CD14-positive monocyte (primary cell): ENCODE data around the gene CASD1. TPM values are rescaled to one million over a fixed set of nuclear protein-coding genes. Genes with fewer than 3 reads are reported as not detected.

Source experiments
- DNase-seq, 3 donors: peaks; one replicate each; pipeline ENCODE4 v3.0.0-alpha.2; 2011 to 2022
- H2AFZ ChIP-seq: 2 replicates; pipeline ENCODE4 v1.6.0; 2012; ENCODE audit warnings: mild to moderate bottlenecking, low read depth, low read length, inconsistent platforms; ENCODE audit not compliant: insufficient read depth, poor library complexity, severe bottlenecking
- H3K27ac ChIP-seq, 2 donors: 1 replicate in 1 of 2; 2 replicates in 1 of 2; pipeline ENCODE4 v1.5.1; 2012 to 2013; ENCODE audit warnings: low read length in 2 of 2, control low read depth in 1 of 2, inconsistent platforms in 1 of 2, low read depth in 1 of 2, mild to moderate bottlenecking in 1 of 2
- H3K27me3 ChIP-seq, 2 donors: one replicate each; pipeline versions ENCODE4 v1.6.0 to v1.6.1; 2011 to 2013; ENCODE audit warnings: low read length in 2 of 2; ENCODE audit not compliant: control insufficient read depth in 2 of 2, insufficient read depth in 2 of 2
- H3K36me3 ChIP-seq, 2 donors: replicated peaks in 1 of 2; 1 replicate in 1 of 2; 2 replicates in 1 of 2; pipeline versions ENCODE4 v1.5.1 to v1.6.1; 2012 to 2013; ENCODE audit warnings: low read length in 2 of 2, control low read depth in 1 of 2, inconsistent platforms in 1 of 2, mild to moderate bottlenecking in 1 of 2; ENCODE audit not compliant: insufficient read depth in 2 of 2, control insufficient read depth in 1 of 2
- H3K4me1 ChIP-seq, 2 donors: 1 replicate in 1 of 2; 2 replicates in 1 of 2; pipeline versions ENCODE4 v1.5.1 to v1.6.1; 2012 to 2013; ENCODE audit warnings: low read length in 2 of 2, control low read depth in 1 of 2, inconsistent platforms in 1 of 2, mild to moderate bottlenecking in 1 of 2, moderate library complexity in 1 of 2; ENCODE audit not compliant: insufficient read depth in 2 of 2, control insufficient read depth in 1 of 2
- H3K4me2 ChIP-seq: replicated peaks from 2 replicates; pipeline ENCODE3; 2012; ENCODE audit warnings: low read length, moderate library complexity, mild to moderate bottlenecking; ENCODE audit not compliant: poor library complexity, severe bottlenecking; ENCODE audit errors: extremely low read depth
- H3K4me3 ChIP-seq, 3 experiments: fragments of 200-600 bp in 1 of 3; sonication (generic) in 1 of 3; replicated peaks in 1 of 3; 1 replicate in 2 of 3; 2 replicates in 1 of 3; pipeline ENCODE4 v1.5.1; 2011 to 2013; ENCODE audit warnings: low read length in 3 of 3, mild to moderate bottlenecking in 3 of 3, control low read depth in 2 of 3, low read depth in 2 of 3, inconsistent platforms in 1 of 3, moderate library complexity in 1 of 3
- H3K79me2 ChIP-seq: 2 replicates; pipeline ENCODE4 v1.6.0; 2012; ENCODE audit warnings: mild to moderate bottlenecking, control low read depth, inconsistent platforms, low read length, moderate library complexity; ENCODE audit not compliant: insufficient read depth
- H3K9ac ChIP-seq: 2 replicates; pipeline ENCODE4 v1.6.0; 2017; ENCODE audit warnings: low read length, mild to moderate bottlenecking; ENCODE audit not compliant: insufficient read depth, poor library complexity, severe bottlenecking
- H3K9me3 ChIP-seq, 2 donors: replicated peaks in 1 of 2; 1 replicate in 1 of 2; 2 replicates in 1 of 2; pipeline versions ENCODE4 v1.5.1 to v1.6.1; 2012 to 2013; ENCODE audit warnings: low read length in 2 of 2, control low read depth in 1 of 2; ENCODE audit not compliant: control insufficient read depth in 1 of 2, insufficient read depth in 1 of 2
- H4K20me1 ChIP-seq: 2 replicates; pipeline ENCODE4 v1.6.0; 2012; ENCODE audit warnings: mild to moderate bottlenecking, low read length, control low read depth, moderate library complexity; ENCODE audit not compliant: insufficient read depth
- H3K27ac Mint-ChIP-seq, 7 donors: one replicate each; pipeline ENCODE4 v1.8.0; 2020; ENCODE audit warnings: mild to moderate bottlenecking in 7 of 7, mixed read lengths in 7 of 7, moderate library complexity in 6 of 7, inconsistent platforms in 2 of 7
- H3K27me3 Mint-ChIP-seq, 3 donors: one replicate each; pipeline ENCODE4 v1.8.0; 2021 to 2022; ENCODE audit warnings: low read depth in 3 of 3, mild to moderate bottlenecking in 3 of 3, mixed read lengths in 3 of 3, moderate library complexity in 3 of 3, inconsistent platforms in 1 of 3
- H3K36me3 Mint-ChIP-seq, 2 donors: one replicate each; pipeline ENCODE4 v1.8.0; 2020; ENCODE audit warnings: mixed read lengths in 2 of 2, inconsistent platforms in 1 of 2, mild to moderate bottlenecking in 1 of 2
- H3K4me1 Mint-ChIP-seq: one replicate; pipeline ENCODE4 v1.8.0; 2020; ENCODE audit warnings: mild to moderate bottlenecking, mixed read lengths
- H3K4me3 Mint-ChIP-seq, 2 donors: one replicate each; pipeline ENCODE4 v1.8.0; 2020; ENCODE audit warnings: mild to moderate bottlenecking in 2 of 2, mixed read lengths in 2 of 2, moderate library complexity in 1 of 2
- H3K9me3 Mint-ChIP-seq, 7 donors: one replicate each; pipeline ENCODE4 v1.8.0; 2020 to 2022; ENCODE audit warnings: mixed read lengths in 7 of 7, mild to moderate bottlenecking in 6 of 7, moderate library complexity in 6 of 7, inconsistent platforms in 2 of 7
- WGBS: methylation state at CpG from one replicate; pipeline ENCODE4 v1.1.5; 2013; ENCODE audit warnings: missing lambda C conversion rate; ENCODE audit not compliant: insufficient coverage; 5-methylcytosine and 5-hydroxymethylcytosine counted together
- intact Hi-C, 2 donors: fragments of 100-400 bp; cut with micrococcal nuclease; formaldehyde crosslinking; loops; one replicate each; pipeline versions ENCODE4 v1.15.0 to v1.15.1; 2023
- polyA plus RNA-seq, 3 donors: library from polyadenylated mRNA; depleted of rRNA in 1 of 3; unstranded in 2 of 3; stranded (reverse) in 1 of 3; fragments of 300-500 nt in 2 of 3; fragments of >200 nt in 1 of 3; fragmentation: Illumina TruSeq in 2 of 3; gene quantifications; 1 replicate in 2 of 3; 2 replicates in 1 of 3; pipeline ENCODE4 v1.2.3, GENCODE V29; 2012 to 2021
- TF ChIP-seq, protein P1 (sequence below): fragments of 200-600 bp; IDR thresholded peaks from one replicate; pipeline ENCODE4 v1.8.0; 2022; ENCODE audit warnings: antibody characterized with exemption, mild to moderate bottlenecking

CASD1 gene
- polyA plus RNA-seq, 3 donors: 2.0 to 4.4 (median 3.6) TPM

DNA sequence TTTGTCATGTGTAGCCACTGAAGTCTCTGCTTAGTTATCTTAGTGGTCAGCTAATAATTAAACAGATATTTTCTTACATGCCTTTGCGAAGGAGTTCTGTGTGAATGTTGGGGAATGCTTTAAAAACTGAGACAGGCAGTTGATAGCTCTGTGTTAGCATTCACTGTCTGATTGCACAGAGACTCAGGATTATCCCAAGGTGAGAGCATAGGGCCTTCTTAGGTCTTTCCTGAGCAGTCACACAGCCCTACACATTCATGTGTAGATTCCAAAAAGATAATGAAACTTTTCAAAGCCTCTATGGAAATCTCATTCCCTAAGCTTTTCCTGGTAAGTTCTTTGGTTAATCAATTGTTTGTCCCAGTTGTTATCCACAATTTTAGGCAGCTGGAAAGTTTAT is 67.7 kb downstream of the CASD1 start:
- Histone ChIP-seq H3K9me3 (peaks cover 0 to 20% of the 10 kb centered on the region in 2 donors), H3K4me1 (no peaks in the 10 kb centered on the region), H3K79me2 (no peaks in the 10 kb centered on the region), H3K27ac (no peak overlapping the region), H3K27me3 (no peaks in the 10 kb centered on the region), H3K36me3 (peaks cover 0 to 13% of the 10 kb centered on the region in 2 donors), H3K4me3 (no peak overlapping the region), H4K20me1 (no peaks in the 10 kb centered on the region), H2AFZ (no peak overlapping the region), H3K9ac (no peak overlapping the region), H3K4me2 (no peak overlapping the region)
- no peak for DNase-seq
- H3K27ac Mint-ChIP-seq: no peak overlapping the region
- H3K36me3 Mint-ChIP-seq: peaks cover 8 to 26% of the 10 kb centered on the region in 2 donors
- H3K4me1 Mint-ChIP-seq: no peaks in the 10 kb centered on the region
- no CpG with 5 or more reads among the region's 1 CpG for WGBS
- intact Hi-C loops: no loop called here
- peaks cover 9 to 31% (median 24%) of the 10 kb centered on the region in 7 donors for H3K9me3 Mint-ChIP-seq
- H3K4me3 Mint-ChIP-seq: no peak overlapping the region
- no peaks in the 10 kb centered on the region for H3K27me3 Mint-ChIP-seq
- TF ChIP-seq, protein P1, sequence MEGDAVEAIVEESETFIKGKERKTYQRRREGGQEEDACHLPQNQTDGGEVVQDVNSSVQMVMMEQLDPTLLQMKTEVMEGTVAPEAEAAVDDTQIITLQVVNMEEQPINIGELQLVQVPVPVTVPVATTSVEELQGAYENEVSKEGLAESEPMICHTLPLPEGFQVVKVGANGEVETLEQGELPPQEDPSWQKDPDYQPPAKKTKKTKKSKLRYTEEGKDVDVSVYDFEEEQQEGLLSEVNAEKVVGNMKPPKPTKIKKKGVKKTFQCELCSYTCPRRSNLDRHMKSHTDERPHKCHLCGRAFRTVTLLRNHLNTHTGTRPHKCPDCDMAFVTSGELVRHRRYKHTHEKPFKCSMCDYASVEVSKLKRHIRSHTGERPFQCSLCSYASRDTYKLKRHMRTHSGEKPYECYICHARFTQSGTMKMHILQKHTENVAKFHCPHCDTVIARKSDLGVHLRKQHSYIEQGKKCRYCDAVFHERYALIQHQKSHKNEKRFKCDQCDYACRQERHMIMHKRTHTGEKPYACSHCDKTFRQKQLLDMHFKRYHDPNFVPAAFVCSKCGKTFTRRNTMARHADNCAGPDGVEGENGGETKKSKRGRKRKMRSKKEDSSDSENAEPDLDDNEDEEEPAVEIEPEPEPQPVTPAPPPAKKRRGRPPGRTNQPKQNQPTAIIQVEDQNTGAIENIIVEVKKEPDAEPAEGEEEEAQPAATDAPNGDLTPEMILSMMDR: no peak

DNA sequence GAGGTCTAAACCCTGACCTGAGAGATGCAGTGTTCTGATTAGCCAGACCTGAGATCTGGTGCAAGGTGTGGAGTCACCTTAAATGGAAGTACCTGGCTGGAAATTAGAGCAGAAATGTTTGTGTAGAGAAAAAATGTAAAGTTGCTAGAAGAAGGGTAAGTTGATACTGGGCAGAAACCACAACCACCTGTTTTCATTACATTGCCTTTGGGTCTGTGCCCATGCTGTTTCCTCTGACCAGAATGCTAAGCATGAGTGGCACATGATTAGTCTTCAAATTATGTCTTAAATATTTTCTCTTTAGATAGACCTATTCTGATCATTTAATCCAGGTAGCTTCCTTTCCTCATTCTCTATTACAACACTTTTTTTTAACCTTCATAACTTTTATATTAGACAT is 69.0 kb downstream of the CASD1 start:
- no peak overlapping the region for H3K27ac ChIP-seq
- H3K4me3 ChIP-seq: no peak overlapping the region
- Mint-ChIP-seq H3K4me3 (no peak overlapping the region), H3K4me1 (no peaks in the 10 kb centered on the region), H3K27ac (no peak overlapping the region), H3K27me3 (no peaks in the 10 kb centered on the region), H3K36me3 (peaks cover 8 to 26% of the 10 kb centered on the region in 2 donors), H3K9me3 (peaks cover 9 to 26% (median 22%) of the 10 kb centered on the region in 7 donors)
- H3K79me2 ChIP-seq: no peaks in the 10 kb centered on the region
- peaks cover 0 to 13% of the 10 kb centered on the region in 2 donors for H3K36me3 ChIP-seq
- TF ChIP-seq, protein P1: no peak
- no peak overlapping the region for H3K9ac ChIP-seq
- H3K27me3 ChIP-seq: no peaks in the 10 kb centered on the region
- H4K20me1 ChIP-seq: no peaks in the 10 kb centered on the region
- intact Hi-C loops: no loop called here
- no peaks in the 10 kb centered on the region for H3K4me1 ChIP-seq
- no peak overlapping the region for H3K4me2 ChIP-seq
- no peak overlapping the region for H2AFZ ChIP-seq
- no peak for DNase-seq
- peaks cover 0 to 20% of the 10 kb centered on the region in 2 donors for H3K9me3 ChIP-seq
